Right atrium auricular region (tissue), 2 donors: ENCODE measurements around the gene TNPO1. TPM values are rescaled to one million over a fixed set of nuclear protein-coding genes. Genes with fewer than 3 reads are reported as not detected.

Experiments used
- DNase-seq: peaks from one replicate; pipeline ENCODE4 v3.0.0-alpha.2; 2019; ENCODE audit warnings: low spot score
- H3K27ac ChIP-seq, 2 donors: fragments of 200-600 bp; sonication (generic); 1 replicate in 1 of 2; 2 replicates in 1 of 2; pipeline ENCODE4 v1.5.1; 2016 to 2019
- H3K27me3 ChIP-seq, 2 donors: fragments of 200-600 bp; sonication (generic); one replicate each; pipeline versions ENCODE4 v1.5.1 to v1.6.0; 2017 to 2019
- H3K36me3 ChIP-seq: fragments of 200-600 bp; sonication (generic); one replicate; pipeline ENCODE4 v1.5.1; 2016
- H3K4me1 ChIP-seq, 2 donors: fragments of 200-600 bp; sonication (generic); one replicate each; pipeline versions ENCODE4 v1.5.1 to v1.6.0; 2017 to 2019
- H3K4me3 ChIP-seq, 2 donors: fragments of 200-600 bp; sonication (generic); 1 replicate in 1 of 2; 2 replicates in 1 of 2; pipeline ENCODE4 v1.5.1; 2017 to 2019; ENCODE audit warnings: mild to moderate bottlenecking in 1 of 2, moderate library complexity in 1 of 2
- H3K9me3 ChIP-seq, 2 donors: fragments of 200-600 bp; sonication (generic); one replicate each; pipeline ENCODE4 v1.5.1; 2019
- CTCF ChIP-seq, 2 donors: fragments of 200-600 bp; sonication (generic); IDR thresholded peaks; one replicate each; pipeline ENCODE4 v1.5.1; 2019; ENCODE audit warnings: antibody characterized with exemption in 2 of 2
- total RNA-seq, 2 donors: library from RNA; depleted of rRNA; stranded (reverse); fragments of >200 nt; gene quantifications; one replicate each; pipeline ENCODE4 v1.1.0, GENCODE V29; 2016

The TNPO1 gene
- total RNA-seq, 2 donors from 2014 or later, result 62.4 to 82.2 TPM

- no peaks in the 10 kb centered on the region for H3K9me3 ChIP-seq
- H3K27me3 ChIP-seq, result no peaks in the 10 kb centered on the region
- no peaks in the 10 kb centered on the region for H3K36me3 ChIP-seq
- no peak for DNase-seq
- H3K27ac ChIP-seq, result peak overlapping the region in 1 of 2 donors; percentile 99
- peaks cover 0 to 21% of the 10 kb centered on the region in 2 donors for H3K4me1 ChIP-seq
- no peak overlapping the region for H3K4me3 ChIP-seq
- TF ChIP-seq CTCF (IDR thresholded peaks at IDR 0.05), result no peak
These were observed 1.6 kb upstream of the TNPO1 start for GRCh38 chr5:72814864-72815263.

GRCh38 chr5:72815580-72816283 lies 729 bp upstream of the TNPO1 start:
- H3K36me3 ChIP-seq, result no peaks in the 10 kb centered on the region
- no peak for DNase-seq
- TF ChIP-seq CTCF (IDR thresholded peaks at IDR 0.05), result no peak

GRCh38 chr5:72817076-72817481 lies 618 bp downstream of the TNPO1 start:
- H3K4me3 ChIP-seq, result peak overlapping the region; percentile 76 to 90
- H3K36me3 ChIP-seq, result no peaks in the 10 kb centered on the region
- no peak for TF ChIP-seq CTCF (IDR thresholded peaks at IDR 0.05)
- peak overlapping the region; percentile 98 to 99 for H3K27ac ChIP-seq
- no peaks in the 10 kb centered on the region for H3K27me3 ChIP-seq
- H3K9me3 ChIP-seq, result no peaks in the 10 kb centered on the region
- DNase-seq, result peak; percentile 65
- peaks cover 0 to 26% of the 10 kb centered on the region in 2 donors for H3K4me1 ChIP-seq

More at GRCh38 chr5:72815580-72816283, 729 bp upstream of the TNPO1 start:
- Histone ChIP-seq H3K4me3 (peak overlapping the region; percentile 76 to 90), H3K27me3 (no peaks in the 10 kb centered on the region), H3K27ac (peak overlapping the region; percentile 98 to 99), H3K4me1 (peaks cover 0 to 21% of the 10 kb centered on the region in 2 donors), H3K9me3 (no peaks in the 10 kb centered on the region)

DNA sequence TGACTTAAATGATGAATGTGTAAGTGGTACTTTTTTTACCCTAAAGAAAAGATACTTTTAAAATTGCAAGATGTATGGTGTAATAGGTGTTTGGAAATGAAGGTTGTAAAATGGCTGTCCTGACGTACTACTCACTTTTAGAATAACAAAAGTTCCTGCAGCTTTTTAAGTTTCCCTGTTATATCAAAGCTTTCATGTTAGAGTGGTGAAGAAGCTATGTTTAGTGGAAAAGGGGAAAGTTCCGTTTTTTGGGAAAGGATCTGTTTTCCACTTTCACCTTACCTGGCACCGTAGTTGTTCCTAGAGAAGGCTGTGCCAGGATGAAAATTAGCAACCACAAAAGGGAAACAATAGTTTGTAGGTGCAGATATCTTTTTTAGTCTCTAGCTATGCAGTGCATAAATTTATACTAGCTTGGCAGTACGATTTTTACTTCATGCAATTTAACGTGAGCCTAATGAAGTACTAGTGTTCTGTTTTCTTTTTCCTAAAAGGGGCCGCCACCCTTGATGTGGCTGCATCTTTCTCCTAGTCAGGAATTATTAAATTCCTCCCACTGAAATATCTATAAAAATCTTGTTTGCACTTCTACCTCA lies 1.3 kb downstream of the TNPO1 start:
- no peaks in the 10 kb centered on the region for H3K9me3 ChIP-seq
- DNase-seq, result no peak
- no peaks in the 10 kb centered on the region for H3K36me3 ChIP-seq
- H3K4me1 ChIP-seq, result peaks cover 0 to 32% of the 10 kb centered on the region in 2 donors
- peak overlapping the region; percentile 76 to 90 for H3K4me3 ChIP-seq
- H3K27ac ChIP-seq, result peak overlapping the region; percentile 98 to 99
- no peaks in the 10 kb centered on the region for H3K27me3 ChIP-seq
- TF ChIP-seq CTCF (IDR thresholded peaks at IDR 0.05), result no peak

DNA sequence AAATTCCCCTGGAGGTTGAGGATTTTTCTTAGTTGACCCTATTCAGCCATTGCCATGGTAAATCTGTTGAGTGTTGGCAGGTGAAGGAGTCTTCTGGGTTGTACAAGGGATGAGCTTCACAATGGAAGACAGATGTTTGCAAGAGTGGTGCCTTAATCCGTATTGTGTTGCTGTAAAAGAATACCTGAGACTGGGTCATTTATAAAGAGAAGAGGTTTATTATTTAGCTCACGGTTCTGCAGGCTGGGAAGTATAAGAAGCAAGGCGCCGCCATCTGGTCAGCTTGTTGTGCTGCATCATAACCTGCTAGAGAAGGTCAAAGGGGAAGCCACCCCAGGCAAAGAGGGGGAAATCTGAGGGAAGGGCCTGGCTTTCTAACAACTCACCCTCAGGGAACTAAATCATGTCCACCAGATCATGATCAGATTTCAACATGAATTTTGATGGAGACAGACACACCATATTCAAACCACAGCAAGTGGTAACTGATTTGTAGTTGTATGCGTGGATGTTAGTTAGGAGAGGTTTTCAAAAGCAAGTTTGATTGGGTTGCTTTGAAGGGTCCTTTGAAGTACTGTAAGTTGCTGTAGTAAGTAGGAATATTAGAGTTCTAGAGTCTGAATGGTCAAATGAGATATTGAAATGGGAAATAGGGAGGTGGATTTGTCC lies 2.5 kb downstream of the TNPO1 start:
- Histone ChIP-seq H3K9me3 (no peaks in the 10 kb centered on the region), H3K27me3 (no peaks in the 10 kb centered on the region), H3K27ac (no peak overlapping the region), H3K36me3 (no peaks in the 10 kb centered on the region), H3K4me3 (no peak overlapping the region), H3K4me1 (peaks cover 0 to 43% of the 10 kb centered on the region in 2 donors)
- peak; percentile 83 for DNase-seq
- peak; percentile 47 to 73 for TF ChIP-seq CTCF (IDR thresholded peaks at IDR 0.05)
